Aorta (tissue), 5 donors: ENCODE results near the gene HMMR. TPM values are rescaled to one million over a fixed set of nuclear protein-coding genes. Genes with fewer than 3 reads are reported as not detected.
A peak's percentile ranks its signal among the peaks of the same experiment; 100 is the strongest.

Experiments
- ATAC-seq: fragments of 200-7000 bp; cut with Tn5 transposase; one replicate; pipeline ENCODE4 v1.9.1; 2022; ENCODE audit warnings: moderate library complexity; ENCODE audit not compliant: low FRiP score
- DNase-seq, 2 donors: peaks; one replicate each; pipeline ENCODE4 v3.0.0-alpha.2; 2020
- H3K27ac ChIP-seq, 2 donors: one replicate each; pipeline ENCODE4 v1.5.1; 2013; ENCODE audit warnings: low read length in 2 of 2, mild to moderate bottlenecking in 2 of 2, moderate library complexity in 2 of 2, control low read depth in 1 of 2, inconsistent platforms in 1 of 2, low read depth in 1 of 2
- H3K27me3 ChIP-seq, 2 donors: one replicate each; pipeline ENCODE4 v1.6.1; 2013; ENCODE audit warnings: control low read depth in 1 of 2, low read length in 1 of 2, mild to moderate bottlenecking in 1 of 2, moderate library complexity in 1 of 2; ENCODE audit not compliant: insufficient read depth in 2 of 2, control insufficient read depth in 1 of 2
- H3K36me3 ChIP-seq, 2 donors: one replicate each; pipeline ENCODE4 v1.6.1; 2013; ENCODE audit warnings: control low read depth in 1 of 2, low read length in 1 of 2, mild to moderate bottlenecking in 1 of 2; ENCODE audit not compliant: insufficient read depth in 2 of 2, control insufficient read depth in 1 of 2
- H3K4me1 ChIP-seq, 2 donors: one replicate each; pipeline ENCODE4 v1.6.1; 2013; ENCODE audit warnings: low read length in 2 of 2, control low read depth in 1 of 2, mild to moderate bottlenecking in 1 of 2, moderate library complexity in 1 of 2; ENCODE audit not compliant: insufficient read depth in 2 of 2, control insufficient read depth in 1 of 2
- H3K4me3 ChIP-seq, 2 donors: one replicate each; pipeline ENCODE4 v1.5.1; 2013; ENCODE audit warnings: low read length in 2 of 2, control low read depth in 1 of 2, mild to moderate bottlenecking in 1 of 2
- H3K9me3 ChIP-seq: one replicate; pipeline ENCODE4 v1.6.1; 2013; ENCODE audit warnings: mild to moderate bottlenecking, low read length; ENCODE audit not compliant: control insufficient read depth
- WGBS, 2 donors: extraction: QIAGEN DNeasy Blood & Tissue Kit; methylation state at CpG; one replicate each; pipeline ENCODE4 v1.1.7; 2013; 5-methylcytosine and 5-hydroxymethylcytosine counted together
- intact Hi-C, 2 donors: fragments of 100-400 bp; cut with DNase I; formaldehyde crosslinking; loops; one replicate each; pipeline versions ENCODE4 v1.14.2 to v1.15.0; 2022
- polyA plus RNA-seq, 2 donors: library from polyadenylated mRNA; stranded (reverse); fragments of 200-250 nt; gene quantifications; one replicate each; pipeline ENCODE4 v1.2.3, GENCODE V29; 2013
- total RNA-seq, 2 donors: library from RNA; stranded (reverse); fragmentation: NEBNext Ultra II Directional; extraction: Animal tissue kit (Norgen Biotek cat#: 25700); gene quantifications; one replicate each; pipeline ENCODE4 v1.2.1, GENCODE V29; 2021
- donor health status: healthy with polysubstance abuse.
- donor health status: Bipolar disorder and iron deficiency.
- donor health status: DM: no; HTN: no; CAD: no.
- donor health status: DM: no; HTN: no; CAD: no.
- donor health status: DM: yes; HTN: yes; CAD: no.

The HMMR gene
- total and polyA plus RNA-seq, 4 donors, result 0.75 to 2.2 TPM; not detected in 2

DNA sequence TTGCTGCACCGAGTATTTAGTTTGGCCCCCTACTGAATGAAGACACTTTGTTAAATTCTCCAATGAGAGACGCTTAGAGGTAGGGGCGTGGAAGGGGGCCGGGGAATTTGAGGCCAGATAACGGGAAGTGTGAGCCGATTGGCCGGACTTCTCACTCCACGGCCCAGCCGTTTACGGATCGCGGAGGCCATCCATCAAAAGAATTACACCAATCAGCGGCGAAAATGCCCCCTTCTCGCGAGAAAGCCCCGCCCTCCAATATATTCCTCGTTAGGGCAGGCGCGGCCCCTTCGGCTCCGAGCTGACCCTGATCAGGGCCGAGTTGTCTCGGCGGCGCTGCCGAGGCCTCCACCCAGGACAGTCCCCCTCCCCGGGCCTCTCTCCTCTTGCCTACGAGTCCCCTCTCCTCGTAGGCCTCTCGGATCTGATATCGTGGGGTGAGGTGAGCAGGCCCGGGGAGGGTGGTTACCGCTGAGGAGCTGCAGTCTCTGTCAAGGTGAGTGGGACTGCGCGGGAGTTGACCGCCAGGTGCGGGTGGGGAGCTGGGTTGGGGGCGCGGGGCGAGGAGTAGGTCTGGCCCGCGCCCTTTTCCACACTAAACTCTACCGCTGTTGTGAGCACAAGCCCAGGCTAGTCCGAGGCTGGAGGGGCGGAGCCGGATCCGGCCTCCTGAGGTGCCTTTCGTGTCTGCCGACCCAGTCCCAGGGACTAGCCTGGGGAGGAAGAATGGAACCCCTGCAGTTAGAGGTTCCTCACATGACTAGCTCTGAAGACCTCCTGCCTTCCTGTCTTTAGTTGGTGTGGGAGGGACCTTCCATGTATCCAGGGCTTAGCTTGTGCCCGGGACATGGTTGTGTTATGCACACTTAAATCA lies 22.9 kb upstream of the HMMR start, which contains the start of gene CCNG1:
TSS of gene CCNG1 (plus strand) at position 287 of the 874 bp plus-strand sequence. CDS start 1,662 bp downstream, outside the sequence.
- Histone ChIP-seq H3K4me1 (peaks cover 6% of the 10 kb centered on the region in 2 donors), H3K36me3 (no peaks in the 10 kb centered on the region), H3K27me3 (no peaks in the 10 kb centered on the region), H3K4me3 (peak within 1 kb of the TSS; percentile 62 to 93), H3K27ac (peak within 1 kb of the TSS; percentile 44 to 53), H3K9me3 (no peaks in the 10 kb centered on the region)
- ATAC-seq, result peak; percentile 98
- peak; percentile 96 for DNase-seq
- 1% methylated on average over 51 of the region's 51 CpGs for WGBS, 2 donors
- intact Hi-C loops, result loop anchor here in 1 of 2 donors (2.0 kb wide), 1 partner anchor 67 kb away; the partner anchor contains the start of gene MAT2B

DNA sequence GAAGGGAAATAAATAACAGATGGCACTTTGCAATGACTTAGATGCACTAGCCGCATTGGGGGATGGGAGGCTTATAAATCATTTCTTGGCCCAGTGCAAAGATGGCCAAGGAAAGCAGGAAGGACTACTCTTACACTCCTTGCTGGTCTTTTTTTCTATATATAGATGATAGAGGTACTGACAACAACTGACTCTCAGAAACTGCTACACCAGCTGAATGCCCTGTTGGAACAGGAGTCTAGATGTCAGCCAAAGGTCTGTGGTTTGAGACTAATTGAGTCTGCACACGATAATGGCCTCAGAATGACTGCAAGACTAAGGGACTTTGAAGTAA lies 21.4 kb upstream of the HMMR start:
- no peaks in the 10 kb centered on the region for H3K36me3 ChIP-seq
- H3K9me3 ChIP-seq, result no peaks in the 10 kb centered on the region
- H3K27me3 ChIP-seq, result no peaks in the 10 kb centered on the region
- no peak overlapping the region for H3K4me3 ChIP-seq
- H3K4me1 ChIP-seq, result peaks cover 6% of the 10 kb centered on the region in 2 donors
- H3K27ac ChIP-seq, result no peak overlapping the region
- no peak for DNase-seq
- ATAC-seq, result no peak
- 51 to 55% methylated on average over 2 of the region's 2 CpGs for WGBS, 2 donors
- intact Hi-C loops, result no loop called here

DNA sequence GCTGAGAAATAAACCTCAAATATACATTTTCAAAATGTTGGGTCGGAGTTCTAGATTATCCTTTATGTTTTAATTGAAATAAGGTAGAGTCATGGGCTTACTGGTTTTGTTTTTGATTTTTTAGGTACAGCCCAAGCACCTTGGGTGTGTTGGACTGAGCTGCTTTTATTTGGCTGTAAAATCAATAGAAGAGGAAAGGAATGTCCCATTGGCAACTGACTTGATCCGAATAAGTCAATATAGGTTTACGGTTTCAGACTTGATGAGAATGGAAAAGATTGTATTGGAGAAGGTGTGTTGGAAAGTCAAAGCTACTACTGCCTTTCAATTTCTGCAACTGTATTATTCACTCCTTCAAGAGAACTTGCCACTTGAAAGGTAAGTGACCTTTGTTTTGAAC lies 19.5 kb upstream of the HMMR start:
- H3K4me3 ChIP-seq, result no peak overlapping the region
- peaks cover 6% of the 10 kb centered on the region in 2 donors for H3K4me1 ChIP-seq
- no peak for DNase-seq
- WGBS, 2 donors, result 94 to 95% methylated on average over 3 of the region's 3 CpGs
- peaks cover 0 to 2% of the 10 kb centered on the region in 2 donors for H3K36me3 ChIP-seq
- no peaks in the 10 kb centered on the region for H3K27me3 ChIP-seq
- no peak for ATAC-seq
- no peaks in the 10 kb centered on the region for H3K9me3 ChIP-seq
- intact Hi-C loops, result no loop called here
- no peak overlapping the region for H3K27ac ChIP-seq

DNA sequence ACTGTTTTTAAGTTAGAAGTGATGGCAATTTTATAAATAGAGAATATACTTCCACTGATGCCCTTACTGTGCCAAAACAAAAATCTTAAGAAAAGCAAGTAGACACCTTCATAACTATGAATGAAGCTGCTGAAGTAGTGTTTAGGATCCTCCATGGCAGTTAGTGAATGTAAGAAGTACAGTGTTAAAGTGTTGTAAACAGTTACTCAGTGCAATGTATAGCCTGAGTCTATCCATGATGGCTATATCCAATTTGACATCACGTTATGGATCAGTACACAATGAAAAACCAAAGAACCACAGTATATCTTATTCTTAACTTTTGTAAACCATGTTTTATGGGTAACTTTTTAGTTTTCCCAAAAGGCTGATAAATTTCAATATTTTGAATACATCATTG lies 15.9 kb upstream of the HMMR start:
- no peaks in the 10 kb centered on the region for H3K9me3 ChIP-seq
- intact Hi-C loops, result no loop called here
- no peak overlapping the region for H3K27ac ChIP-seq

DNA sequence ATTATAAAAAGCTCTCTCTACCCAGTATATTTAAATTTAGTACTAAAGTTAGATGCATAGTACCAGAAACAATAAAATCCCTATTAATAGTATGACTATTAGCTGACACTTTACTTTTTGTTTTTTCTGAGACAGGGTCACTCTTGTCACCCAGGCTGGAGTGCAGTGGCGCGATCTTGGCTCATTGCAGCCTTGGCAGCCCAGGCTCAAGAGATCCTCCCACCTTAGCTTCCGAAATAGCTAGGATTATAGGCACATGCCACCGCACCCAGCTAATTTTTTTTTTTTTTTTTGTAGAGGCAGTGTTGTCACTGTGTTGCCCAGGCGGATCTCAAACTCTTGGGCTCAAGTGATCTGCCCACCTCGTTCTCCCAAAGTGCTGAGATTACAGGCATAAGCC lies 15.1 kb upstream of the HMMR start:
- ATAC-seq, result no peak
- Histone ChIP-seq H3K27ac (no peak overlapping the region), H3K36me3 (peaks cover 2 to 3% of the 10 kb centered on the region in 2 donors), H3K9me3 (no peaks in the 10 kb centered on the region), H3K4me3 (no peak overlapping the region), H3K4me1 (peaks cover 0 to 3% of the 10 kb centered on the region in 2 donors), H3K27me3 (no peaks in the 10 kb centered on the region)
- WGBS, 2 donors, result 89 to 91% methylated on average over 6 of the region's 6 CpGs
- DNase-seq, result no peak
- intact Hi-C loops, result no loop called here

More for the DNA sequence above, 15.9 kb upstream of the HMMR start:
- Histone ChIP-seq H3K36me3 (peaks cover 2 to 3% of the 10 kb centered on the region in 2 donors), H3K4me1 (peaks cover 2 to 3% of the 10 kb centered on the region in 2 donors), H3K4me3 (no peak overlapping the region), H3K27me3 (no peaks in the 10 kb centered on the region)
- ATAC-seq (no peak), DNase-seq (no peak)
- WGBS, 2 donors, result 84 to 91% methylated on average over 1 of the region's 1 CpG

DNA sequence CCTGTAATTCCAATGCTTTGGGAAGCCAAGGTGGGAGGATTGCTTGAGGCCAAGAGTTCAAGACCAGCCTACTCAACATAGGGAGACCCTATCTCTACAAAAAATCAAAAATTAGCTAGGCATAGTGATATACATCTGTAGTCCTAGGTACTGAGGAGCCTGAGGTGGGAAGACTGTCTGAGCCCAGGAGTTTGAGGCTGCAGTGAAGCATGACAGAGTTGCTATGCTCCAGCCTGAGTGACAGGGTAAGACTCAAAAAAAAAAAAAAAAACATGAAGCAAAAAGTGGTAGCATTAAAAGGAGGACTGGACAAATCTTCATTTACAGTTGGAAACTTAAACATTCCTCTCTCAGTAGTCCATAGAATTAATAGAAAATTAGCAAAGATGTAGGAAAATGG lies 13.2 kb upstream of the HMMR start:
- intact Hi-C loops, result no loop called here
- Histone ChIP-seq H3K9me3 (no peaks in the 10 kb centered on the region), H3K27ac (no peak overlapping the region), H3K27me3 (no peaks in the 10 kb centered on the region), H3K4me1 (no peaks in the 10 kb centered on the region), H3K4me3 (no peak overlapping the region), H3K36me3 (peaks cover 3 to 5% of the 10 kb centered on the region in 2 donors)
- ATAC-seq (no peak), DNase-seq (no peak)

DNA sequence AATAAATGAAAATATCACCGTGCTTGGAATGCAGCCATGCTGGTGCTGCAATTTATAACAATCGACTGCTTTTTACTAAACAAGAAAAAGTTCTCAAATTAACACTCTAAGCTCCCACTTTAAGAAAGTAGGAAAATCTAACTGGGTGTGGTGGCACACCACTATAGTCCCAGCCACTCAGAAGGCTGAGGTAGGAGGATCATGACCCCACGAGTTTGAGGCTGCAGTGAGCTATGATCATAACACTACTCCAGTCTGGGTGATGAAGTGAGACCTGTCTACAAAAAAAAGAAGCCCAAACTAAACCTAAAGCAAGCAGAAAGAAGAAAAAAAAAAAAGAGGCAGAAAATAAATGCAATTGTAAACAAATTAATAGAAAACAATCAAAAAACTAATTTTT lies 12.6 kb upstream of the HMMR start:
- peaks cover 4 to 5% of the 10 kb centered on the region in 2 donors for H3K36me3 ChIP-seq
- no peaks in the 10 kb centered on the region for H3K27me3 ChIP-seq
- intact Hi-C loops, result no loop called here
- 55 to 63% methylated on average over 3 of the region's 3 CpGs for WGBS, 2 donors
- H3K4me1 ChIP-seq, result no peaks in the 10 kb centered on the region
- no peak overlapping the region for H3K27ac ChIP-seq
- no peak overlapping the region for H3K4me3 ChIP-seq
- no peak for DNase-seq
- ATAC-seq, result no peak
- H3K9me3 ChIP-seq, result no peaks in the 10 kb centered on the region

DNA sequence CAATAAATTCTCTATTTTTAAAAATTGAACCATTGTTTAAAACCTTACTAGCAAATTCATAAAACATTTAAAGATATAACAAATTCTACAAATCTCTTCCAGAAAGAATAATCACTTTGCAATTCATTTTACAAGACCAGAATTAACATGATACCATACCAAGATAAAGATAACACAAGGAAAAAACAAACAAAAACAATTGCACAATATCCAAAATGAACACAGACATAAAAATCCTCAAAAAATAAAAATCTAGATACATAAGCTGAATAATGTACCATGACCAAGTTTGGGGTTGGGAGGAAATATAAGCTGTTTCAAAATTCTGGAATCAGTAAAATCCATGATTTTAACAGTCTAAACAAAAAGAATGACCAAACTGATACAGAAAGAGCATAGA lies 11.9 kb upstream of the HMMR start:
- H3K27ac ChIP-seq, result no peak overlapping the region
- H3K27me3 ChIP-seq, result no peaks in the 10 kb centered on the region
- H3K9me3 ChIP-seq, result no peaks in the 10 kb centered on the region
- no peaks in the 10 kb centered on the region for H3K4me1 ChIP-seq
- ATAC-seq (no peak), DNase-seq (no peak)
- no peak overlapping the region for H3K4me3 ChIP-seq
- peaks cover 4 to 5% of the 10 kb centered on the region in 2 donors for H3K36me3 ChIP-seq
- intact Hi-C loops, result no loop called here

DNA sequence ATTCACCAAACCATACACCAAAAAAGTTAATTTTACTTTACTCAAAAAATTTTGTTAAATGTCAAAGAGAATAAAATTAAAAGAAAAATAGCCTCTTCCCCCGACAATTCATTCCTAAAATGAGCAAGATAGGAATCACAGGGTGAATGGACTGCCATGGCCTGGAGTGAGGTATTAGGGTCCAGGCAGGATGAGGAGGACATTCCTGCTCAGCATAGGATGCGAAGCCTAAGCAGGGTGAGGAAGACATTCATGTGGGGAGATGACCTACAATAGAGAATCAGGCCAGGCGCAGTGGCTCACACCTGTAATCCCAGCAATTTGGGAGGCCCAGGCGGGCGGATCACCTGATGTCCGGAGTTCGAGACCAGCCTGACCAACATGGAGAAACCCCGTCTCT lies 8.9 kb upstream of the HMMR start:
- no peak overlapping the region for H3K4me3 ChIP-seq
- H3K36me3 ChIP-seq, result peaks cover 2 to 7% of the 10 kb centered on the region in 2 donors
- ATAC-seq (no peak), DNase-seq (no peak)
- no peaks in the 10 kb centered on the region for H3K4me1 ChIP-seq
- H3K9me3 ChIP-seq, result no peaks in the 10 kb centered on the region
- WGBS, 2 donors, result 97 to 98% methylated on average over 8 of the region's 8 CpGs
- H3K27me3 ChIP-seq, result no peaks in the 10 kb centered on the region
- H3K27ac ChIP-seq, result no peak overlapping the region
- intact Hi-C loops, result no loop called here
